Ramos (cell line): ENCODE results near the gene AVL9.
"Not testable (repeated sequence)": the region's sequence is repeated elsewhere in the genome, so short reads cannot be mapped to it uniquely, and the experiment has no call there.

ENCODE experiments used
- in situ Hi-C: fragments of 300-500 bp; cut with MboI; formaldehyde crosslinking; loops from one replicate; pipeline ENCODE4 v1.14.3; 2022; ENCODE audit warnings: low sequenced_read_pairs; ENCODE audit not compliant: unreplicated experiment

The AVL9 gene

DNA sequence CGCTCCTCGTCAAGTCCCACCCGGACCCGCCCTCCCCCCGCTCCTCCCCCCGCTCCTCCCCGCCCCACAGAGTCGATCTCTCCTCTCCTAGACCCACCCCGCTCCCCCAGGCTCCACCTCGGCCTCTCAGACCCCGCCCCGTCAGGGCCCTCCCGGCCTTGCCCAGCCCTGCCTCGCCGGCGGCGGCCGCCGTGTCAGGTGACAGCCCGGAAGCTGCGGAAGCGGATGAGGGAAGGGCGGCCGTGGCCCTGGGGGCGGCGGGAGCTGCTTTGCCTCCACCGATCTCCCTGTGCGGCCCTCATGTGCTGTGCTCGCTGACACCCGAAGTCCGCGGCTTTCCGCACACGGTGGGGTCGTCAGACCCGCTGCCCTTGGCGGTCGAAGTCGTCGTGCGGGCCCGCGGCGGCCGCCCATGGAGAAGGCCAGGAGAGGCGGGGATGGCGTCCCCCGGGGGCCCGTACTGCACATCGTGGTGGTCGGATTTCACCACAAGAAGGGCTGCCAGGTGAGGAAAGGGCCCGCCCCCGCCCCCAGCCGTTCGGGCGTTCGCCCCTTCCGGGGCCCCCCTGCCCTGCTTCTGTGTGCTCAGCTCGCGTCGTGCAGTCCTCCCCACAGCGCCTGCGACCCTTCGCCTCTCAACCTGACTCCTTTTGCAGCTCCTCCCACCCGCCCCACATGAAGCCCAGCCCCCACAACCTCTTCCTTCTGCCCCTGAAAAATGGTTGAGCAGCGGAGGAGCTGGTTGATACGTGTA, at the start of gene AVL9:
AVL9 (plus strand) TSS at position 192 of the 754 bp plus-strand sequence; CDS start at position 413, 221 bp downstream.
- in situ Hi-C loops: no loop called here

DNA sequence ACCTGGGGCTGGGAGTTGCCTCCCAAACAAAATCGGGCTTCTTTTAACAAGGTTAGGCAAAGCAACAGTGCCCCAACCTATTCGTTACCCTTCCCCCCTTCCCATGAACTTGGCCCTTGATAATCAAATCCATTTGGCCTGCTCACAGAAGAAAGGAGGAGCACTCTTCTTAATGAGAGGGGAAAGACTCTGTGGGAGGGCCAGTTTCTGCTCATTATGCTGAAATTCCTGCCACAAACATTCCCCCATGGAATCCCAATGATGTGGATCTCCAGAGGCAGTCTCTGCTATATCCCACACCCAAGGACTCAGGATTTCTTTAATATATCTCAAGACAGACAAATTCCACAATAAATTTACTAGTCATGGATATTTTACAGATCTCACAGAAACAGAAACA, 48.1 kb upstream of the AVL9 start:
- in situ Hi-C loops: no loop called here

DNA sequence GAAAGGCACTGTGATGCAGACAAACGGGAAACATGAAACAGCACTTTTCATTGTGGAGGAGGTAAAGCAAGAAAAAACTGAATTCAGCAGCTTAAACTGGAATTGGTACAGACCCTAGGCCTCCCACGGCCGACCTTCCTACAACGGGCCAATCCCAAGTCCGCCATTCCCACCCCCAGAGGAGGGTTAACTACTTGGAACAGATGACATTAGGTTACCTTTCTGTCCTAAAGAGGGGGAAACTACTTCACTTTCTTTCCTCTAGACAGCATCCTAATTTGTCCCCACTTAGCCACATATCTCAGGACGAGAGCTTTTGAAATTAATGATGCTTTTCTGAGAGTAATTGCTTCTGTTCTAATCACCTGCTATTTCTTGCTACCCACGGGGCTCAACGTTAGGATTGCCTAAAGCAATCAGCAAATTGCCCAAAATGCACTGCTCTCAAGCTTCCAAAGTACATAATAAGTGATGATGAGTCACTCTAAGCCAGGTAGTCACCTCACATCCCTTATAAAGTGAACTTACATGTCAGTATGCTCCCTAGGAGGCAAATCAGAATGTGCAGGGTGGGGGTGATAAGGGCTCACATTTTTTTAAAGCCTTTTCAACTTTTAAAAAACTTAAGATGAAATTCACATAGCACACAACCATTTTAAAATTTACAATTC, 41.8 kb upstream of the AVL9 start:
- in situ Hi-C loops: no loop called here

DNA sequence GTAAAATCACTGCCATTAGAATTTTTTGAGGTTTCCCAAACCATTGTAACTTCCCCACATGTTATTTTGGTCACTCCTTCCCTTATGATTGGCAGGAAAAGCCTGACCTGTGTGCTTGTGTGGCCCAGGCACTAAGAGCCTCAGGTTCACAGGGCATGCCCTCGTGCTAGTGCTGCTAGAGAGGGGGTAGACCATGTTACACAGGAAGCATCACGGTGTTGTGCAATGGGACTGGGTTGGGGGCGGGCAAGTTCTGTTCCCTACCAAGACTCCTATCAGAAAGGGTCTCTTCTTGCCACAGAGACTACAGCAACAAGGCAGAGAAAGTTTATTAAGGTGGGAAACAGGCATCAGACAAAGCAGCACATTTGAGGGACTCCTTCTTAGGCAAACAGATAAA, 37.3 kb upstream of the AVL9 start:
- in situ Hi-C loops: no loop called here

DNA sequence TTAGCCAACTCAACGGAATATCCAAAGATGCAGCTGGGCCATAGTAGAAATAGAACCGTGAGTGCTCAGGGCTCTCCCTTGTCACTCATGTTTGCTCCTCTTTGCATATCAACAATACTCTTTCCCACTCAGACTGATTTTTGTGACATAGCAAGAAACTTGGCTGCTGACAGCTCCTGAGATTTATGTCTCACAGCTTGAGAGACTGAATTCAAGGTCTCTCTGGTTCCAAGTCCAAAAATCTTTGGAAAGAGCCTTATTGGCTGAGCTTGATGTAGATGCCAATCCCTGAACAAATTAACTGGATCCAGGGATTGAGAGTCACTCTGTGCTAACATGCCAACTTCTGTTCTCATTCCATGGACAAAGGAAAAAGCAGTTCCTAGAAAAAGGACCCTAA, 35.5 kb upstream of the AVL9 start:
- in situ Hi-C loops: no loop called here

DNA sequence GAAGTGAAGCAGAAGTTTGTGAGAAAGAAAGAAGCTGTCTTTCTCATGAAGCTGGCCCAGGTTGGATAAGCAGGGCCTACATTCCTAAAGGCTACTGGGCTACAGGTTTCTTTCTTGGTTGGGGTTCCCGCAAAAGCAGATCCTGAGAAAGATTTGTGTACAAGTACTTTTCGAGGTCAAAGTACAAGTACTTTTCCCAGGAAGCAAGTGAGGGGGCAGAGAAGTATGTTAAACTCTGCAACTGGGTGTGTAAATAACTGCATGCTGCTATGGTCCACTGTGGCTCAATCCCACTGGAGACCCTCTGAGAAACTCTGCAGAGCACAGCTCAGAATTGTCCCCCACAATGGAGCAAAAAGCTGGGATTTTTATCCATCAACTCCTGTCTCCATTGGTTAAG, 33.8 kb upstream of the AVL9 start:
- in situ Hi-C loops: no loop called here

DNA sequence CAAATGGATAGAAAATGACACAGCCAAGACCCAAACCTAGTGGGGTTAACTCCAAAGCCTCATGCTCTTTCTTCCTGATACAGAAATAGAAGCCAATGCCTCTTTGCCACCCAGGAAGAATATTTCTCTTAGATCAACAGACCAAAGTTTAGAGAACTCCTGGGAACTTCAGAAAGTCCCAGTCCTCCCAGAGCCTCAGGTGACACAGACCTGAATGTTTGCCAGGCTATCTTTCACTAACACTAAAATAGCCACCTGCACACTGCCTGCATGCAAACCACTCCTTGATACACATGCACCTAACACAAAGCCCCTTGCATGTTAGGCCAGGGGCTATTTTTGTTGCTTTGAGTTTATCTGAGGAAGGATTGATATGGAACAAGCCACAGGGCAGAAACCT, 32.8 kb upstream of the AVL9 start:
- in situ Hi-C loops: no loop called here

DNA sequence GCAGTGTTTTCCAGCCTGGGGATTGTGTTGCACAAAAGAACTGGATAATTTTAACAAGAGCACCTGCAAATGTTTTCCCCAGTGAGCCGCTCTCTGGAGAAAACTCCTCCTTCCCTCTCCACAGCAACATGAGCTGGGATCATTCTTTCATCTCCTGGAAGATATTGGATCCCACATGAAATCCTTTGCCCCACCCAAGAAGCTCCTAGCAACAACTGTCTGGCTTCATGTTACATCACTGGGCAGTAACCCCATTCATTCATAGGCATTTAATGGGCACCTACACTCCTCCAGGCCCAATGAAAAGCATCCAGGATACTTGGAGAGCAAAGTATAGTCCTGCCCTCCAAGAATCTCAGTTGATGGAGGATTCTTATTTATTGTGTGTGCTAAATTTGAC, 32.3 kb upstream of the AVL9 start:
- in situ Hi-C loops: no loop called here

DNA sequence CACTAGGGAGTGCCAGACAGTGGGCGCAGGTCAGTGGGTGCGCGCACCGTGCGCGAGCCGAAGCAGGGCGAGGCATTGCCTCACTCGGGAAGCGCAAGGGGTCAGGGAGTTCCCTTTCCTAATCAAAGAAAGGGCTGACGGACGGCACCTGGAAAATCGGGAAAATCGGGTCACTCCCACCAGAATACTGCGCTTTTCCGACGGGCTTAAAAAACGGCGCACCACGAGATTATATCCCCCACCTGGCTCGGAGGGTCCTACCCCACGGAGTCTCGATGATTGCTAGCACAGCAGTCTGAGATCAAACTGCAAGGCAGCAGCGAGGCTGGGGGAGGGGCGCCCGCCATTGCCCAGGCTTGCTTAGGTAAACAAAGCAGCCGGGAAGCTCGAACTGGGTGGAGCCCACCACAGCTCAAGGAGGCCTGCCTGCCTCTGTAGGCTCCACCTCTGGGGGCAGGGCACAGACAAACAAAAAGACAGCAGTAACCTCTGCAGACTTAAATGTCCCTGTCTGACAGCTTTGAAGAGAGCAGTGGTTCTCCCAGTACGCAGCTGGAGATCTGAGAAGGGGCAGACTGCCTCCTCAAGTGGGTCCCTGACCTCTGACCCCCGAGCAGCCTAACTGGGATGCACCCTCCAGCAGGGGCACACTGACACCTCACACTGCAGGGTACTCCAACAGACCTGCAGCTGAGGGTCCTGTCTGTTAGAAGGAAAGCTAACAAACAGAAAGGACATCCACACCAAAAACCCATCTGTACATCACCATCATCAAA, 30.5 kb upstream of the AVL9 start:
- in situ Hi-C loops: not testable (repeated sequence)

DNA sequence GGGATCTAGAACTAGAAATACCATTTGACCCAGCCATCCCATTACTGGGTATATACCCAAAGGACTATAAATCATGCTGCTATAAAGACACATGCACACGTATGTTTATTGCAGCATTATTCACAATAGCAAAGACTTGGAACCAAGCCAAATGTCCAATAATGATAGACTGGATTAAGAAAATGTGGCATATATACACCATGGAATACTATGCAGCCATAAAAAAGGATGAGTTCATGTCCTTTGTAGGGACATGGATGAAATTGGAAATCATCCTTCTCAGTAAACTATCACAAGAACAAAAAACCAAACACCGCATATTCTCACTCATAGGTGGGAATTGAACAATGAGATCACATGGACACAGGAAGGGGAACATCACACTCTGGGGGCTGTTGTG, 25.3 kb upstream of the AVL9 start:
- in situ Hi-C loops: loop anchor here (10.0 kb wide), 1 partner anchor 725 kb away; no protein-coding TSS in a partner anchor

DNA sequence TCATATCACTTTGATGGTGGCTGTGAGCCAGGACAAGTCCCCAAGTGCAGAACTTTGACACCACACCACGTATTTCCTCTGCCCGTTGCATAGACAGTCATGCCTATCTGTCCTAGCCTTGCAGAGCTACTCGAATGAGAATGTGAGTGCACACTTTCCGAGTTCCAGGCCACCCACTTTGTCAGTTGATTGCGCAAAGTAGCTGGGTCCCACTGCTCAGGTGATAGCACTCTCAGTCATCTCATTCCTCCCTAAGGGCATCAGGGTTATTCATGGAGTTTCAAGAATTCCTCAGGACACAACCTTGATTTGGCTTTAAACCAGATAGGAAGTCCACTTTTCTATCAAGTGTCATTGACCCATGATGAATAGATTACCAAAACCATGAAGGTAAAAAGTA, 24.4 kb upstream of the AVL9 start:
- in situ Hi-C loops: loop anchor here (10.0 kb wide), 1 partner anchor 726 kb away; no protein-coding TSS in a partner anchor

DNA sequence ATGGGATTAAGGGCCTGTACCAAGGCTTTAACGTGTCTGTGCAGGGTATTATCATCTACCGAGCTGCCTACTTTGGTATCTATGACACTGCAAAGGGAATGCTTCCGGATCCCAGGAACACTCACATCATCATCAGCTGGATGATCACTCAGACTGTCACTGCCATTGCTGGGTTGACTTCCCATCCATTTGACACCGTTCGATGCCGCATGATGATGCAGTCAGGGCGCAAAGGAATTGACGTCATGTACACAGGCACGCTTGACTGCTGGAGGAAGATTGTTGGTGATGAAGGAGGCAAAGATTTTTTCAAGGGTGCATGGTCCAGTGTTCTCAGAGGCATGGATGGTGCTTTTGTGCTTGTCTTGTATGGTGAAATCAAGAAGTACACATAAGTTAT, 23.3 kb upstream of the AVL9 start:
- in situ Hi-C loops: loop anchor here (10.0 kb wide), 1 partner anchor 727 kb away; no protein-coding TSS in a partner anchor

DNA sequence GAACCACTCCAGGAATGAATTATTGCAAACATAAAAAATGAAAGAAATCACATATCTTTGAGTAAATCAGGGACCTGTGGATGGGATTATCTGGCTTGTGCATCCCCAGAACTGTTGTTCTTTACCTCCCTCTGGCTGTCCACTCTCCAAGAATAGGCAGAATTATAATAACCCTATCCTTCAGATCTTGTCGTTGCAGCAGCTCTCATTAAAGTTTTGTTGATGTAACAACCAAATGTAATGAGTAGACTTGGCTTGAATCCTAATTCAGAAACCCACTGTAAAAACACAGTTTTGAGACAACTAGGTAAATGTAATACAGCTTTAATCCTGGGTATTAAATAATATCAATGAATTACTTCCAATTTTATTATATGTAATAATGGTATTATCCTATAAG, 21.3 kb upstream of the AVL9 start:
- in situ Hi-C loops: loop anchor here (10.0 kb wide), 1 partner anchor 729 kb away; no protein-coding TSS in a partner anchor

DNA sequence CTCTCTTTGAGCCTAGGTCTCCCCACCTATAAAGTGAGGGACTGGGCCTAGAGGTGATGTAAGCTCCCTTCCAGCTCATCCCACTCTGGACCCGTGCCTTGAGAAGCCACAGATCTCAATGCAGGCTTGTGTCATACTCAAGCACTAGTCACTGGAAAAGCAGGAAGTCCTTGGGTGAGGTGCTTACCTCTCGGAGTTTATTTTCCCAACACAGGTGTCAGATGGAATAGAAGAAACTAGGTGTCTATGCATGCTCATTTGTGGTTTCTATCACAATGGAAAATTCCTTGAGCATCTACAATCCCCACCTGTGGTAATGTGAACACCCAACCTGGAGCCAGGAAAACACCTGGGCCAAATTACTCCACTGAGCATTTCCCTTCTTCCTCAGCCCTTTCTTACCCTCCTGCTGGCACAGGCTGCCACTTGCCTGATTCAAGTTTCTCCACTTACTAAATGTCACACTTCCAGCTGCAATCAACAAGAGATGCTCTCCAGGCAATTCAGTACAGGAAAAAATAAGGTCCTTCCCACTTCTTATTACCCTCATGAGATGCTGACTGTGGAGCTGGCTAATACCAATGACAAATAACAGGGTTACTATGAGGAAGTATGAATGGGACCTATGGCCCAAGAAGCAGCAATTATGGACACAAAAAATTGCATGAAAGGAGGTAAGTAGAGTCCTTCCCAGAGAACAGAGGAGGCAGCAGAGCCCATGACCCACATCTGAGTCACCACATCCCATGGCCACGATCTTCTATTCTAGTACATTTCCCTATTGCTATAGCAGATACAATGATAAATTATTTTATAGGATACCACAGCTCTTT, 18.3 kb upstream of the AVL9 start:
- in situ Hi-C loops: loop anchor here (10.0 kb wide), 1 partner anchor 732 kb away; no protein-coding TSS in a partner anchor

DNA sequence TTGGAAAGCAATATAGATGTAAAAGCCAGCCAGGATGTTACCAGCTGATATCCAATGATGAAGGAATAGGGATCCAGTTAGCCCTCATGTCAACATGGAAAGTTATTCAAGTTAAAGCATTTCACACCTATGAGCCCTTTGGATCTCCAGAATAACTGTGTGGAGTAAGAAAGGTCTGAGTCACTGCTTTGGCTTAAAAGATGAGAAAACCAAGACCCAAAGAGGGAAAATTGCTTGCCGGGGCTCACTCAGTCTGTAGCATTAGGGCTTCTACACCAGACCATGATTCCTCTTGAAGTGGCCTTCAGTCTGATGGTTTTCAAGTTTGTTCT, 17.7 kb upstream of the AVL9 start:
- in situ Hi-C loops: loop anchor here (10.0 kb wide), 1 partner anchor 733 kb away; no protein-coding TSS in a partner anchor

DNA sequence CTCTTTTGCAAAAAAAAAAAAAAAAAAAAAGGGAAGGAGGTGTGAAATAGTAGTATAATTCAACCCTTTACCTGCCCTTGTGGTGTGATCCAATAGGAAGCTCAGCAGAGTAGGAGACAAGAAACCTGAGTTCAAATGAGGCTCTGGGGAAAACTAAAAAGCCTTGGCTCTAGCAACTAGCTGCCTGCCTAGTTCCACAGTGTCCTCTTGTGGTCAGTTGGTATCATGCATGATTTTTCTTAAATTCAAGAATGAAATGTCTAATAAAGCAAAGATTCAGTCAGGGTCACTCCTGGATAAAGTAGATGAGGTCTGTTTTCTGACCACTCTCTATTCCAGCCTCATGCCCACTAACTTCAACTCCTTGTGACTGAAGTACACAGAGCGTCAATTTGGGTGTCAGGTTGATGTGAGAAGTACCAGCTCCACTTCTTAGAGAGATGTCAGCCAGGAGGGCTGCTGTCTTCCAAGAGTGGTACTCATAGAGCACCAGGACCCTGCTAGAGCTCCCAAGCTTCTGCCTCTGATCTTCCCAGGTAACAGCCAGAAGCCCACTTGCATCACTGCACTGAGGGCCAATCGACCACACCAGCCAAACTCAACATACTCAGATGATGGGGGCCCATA, 15.6 kb upstream of the AVL9 start:
- in situ Hi-C loops: loop anchor here (10.0 kb wide), 2 partner anchors 265 to 735 kb away; no protein-coding TSS in a partner anchor

DNA sequence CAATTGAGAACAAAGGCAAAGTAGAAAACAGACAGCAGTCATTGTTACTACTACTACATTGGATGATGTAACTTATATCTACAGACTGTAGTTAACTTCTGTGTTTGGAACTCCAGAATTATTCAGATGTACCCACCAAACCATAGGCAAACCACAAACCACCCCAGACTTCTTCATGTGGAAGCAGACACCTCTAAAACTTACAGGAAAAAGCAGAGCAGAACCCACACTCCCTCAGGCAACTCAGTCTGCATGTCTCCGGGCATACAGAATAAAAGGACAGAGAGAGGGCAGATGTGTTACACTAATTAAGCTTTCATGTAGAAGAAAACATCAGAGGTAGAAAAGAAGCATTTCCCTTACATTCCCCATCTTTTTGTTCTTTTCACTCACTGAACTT, 14.1 kb upstream of the AVL9 start:
- in situ Hi-C loops: loop anchor here (10.0 kb wide), 1 partner anchor 266 kb away; no protein-coding TSS in a partner anchor

DNA sequence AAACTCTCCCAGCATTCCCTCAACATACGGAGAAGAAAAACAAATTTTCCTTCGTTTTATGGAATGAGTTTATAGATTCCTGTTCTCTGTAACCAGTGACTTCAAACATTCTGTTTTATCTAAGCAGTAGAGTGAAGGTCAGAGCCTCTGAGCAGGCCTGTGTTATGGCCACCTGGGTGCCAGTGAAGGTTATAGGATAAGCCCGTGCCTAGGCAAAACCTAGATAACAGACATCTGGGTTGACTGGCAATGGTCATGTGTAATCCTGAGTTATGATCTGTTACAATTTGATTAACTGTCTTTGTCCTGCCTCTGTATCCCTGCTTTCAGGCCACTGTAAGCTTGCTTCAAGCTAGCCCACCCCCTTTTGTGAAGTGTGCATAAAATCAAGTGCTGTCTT, 13.4 kb upstream of the AVL9 start:
- in situ Hi-C loops: loop anchor here (10.0 kb wide), 1 partner anchor 267 kb away; no protein-coding TSS in a partner anchor

DNA sequence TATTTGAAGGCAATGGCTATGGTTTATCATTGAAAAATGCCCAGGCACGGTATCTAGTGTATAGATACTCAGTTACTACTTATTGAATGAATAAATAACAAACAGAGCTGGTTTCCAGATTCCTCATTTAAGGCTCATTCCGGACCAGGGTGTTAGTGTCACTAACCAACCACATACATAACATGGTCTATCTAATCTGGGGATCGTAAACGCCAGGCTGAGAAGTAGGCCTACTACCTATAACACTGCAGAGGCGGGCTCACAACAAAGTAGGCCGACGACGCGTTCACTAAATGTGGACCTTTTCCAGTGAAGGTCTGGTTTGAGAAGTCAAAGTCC, 5.5 kb upstream of the AVL9 start:
- in situ Hi-C loops: loop anchor here (10.0 kb wide), 1 partner anchor 275 kb away; no protein-coding TSS in a partner anchor
